K562 (cell line): Measurements from ENCODE around the gene ZNF865. TPM values are rescaled to one million over a fixed set of nuclear protein-coding genes. Genes with fewer than 3 reads are reported as not detected.
A peak's percentile ranks its signal among the peaks of the same experiment; 100 is the strongest.

Experiments used
- ATAC-seq: fragments of 200-7000 bp; cut with Tn5 transposase; 3 replicates; pipeline ENCODE4 v1.9.1; 2020; ENCODE audit warnings: moderate library complexity
- Bru-seq: library from RNA; stranded (reverse); fragments of 400-500 nt; gene quantifications from one replicate; lab custom pipeline; 2021; lab: Mats Ljungman, UMichigan
- BruChase-seq, 2 experiments: library from RNA; stranded (reverse); fragments of 400-500 nt; gene quantifications; one replicate each; lab custom pipeline; 2021; lab: Mats Ljungman, UMichigan
- BruUV-seq: library from RNA; stranded (reverse); fragments of 400-500 nt; replicated peaks from 2 replicates; lab custom pipeline; 2021; lab: Mats Ljungman, UMichigan
- CTCF ChIA-PET: fragments of 300-600 bp; formaldehyde crosslinking; extraction: SDS; loops from one replicate; lab custom pipeline; 2021; ENCODE audit warnings: low intra/inter-chr PET ratio; lab: Yijun Ruan, JAX
- POLR2A ChIA-PET: fragments of 300-600, 350-650 bp; sonication (Branson Sonifier 250); formaldehyde crosslinking; extraction: SDS; loops from one replicate; lab custom pipeline; 2021; ENCODE audit warnings: antibody characterized with exemption, inconsistent platforms; lab: Yijun Ruan, JAX
- DNase-seq, 4 experiments: peaks; one replicate each; pipeline versions ENCODE4 v3.0.0 to v3.0.0-alpha.2; 2011 to 2018; ENCODE audit warnings: low spot score in 3 of 4, mixed read lengths in 3 of 4; ENCODE audit errors: extremely low read depth in 1 of 4
- FAIRE-seq: peaks from 2 replicates; lab custom pipeline; 2011; peaks lifted over from hg19 to GRCh38; lab: Jason Lieb, UNC
- H2AFZ ChIP-seq: 2 replicates; pipeline ENCODE4 v1.6.0; 2011; ENCODE audit warnings: low read depth, low read length, control low read depth, inconsistent platforms
- H3K27ac ChIP-seq: fragments of 200-600 bp; 3 replicates; pipeline ENCODE4 v1.8.0; 2011; ENCODE audit warnings: low read depth, mild to moderate bottlenecking, control low read depth, inconsistent platforms, low read length, moderate library complexity, mixed read lengths; ENCODE audit errors: extremely low read depth
- H3K27me3 ChIP-seq, 2 experiments: fragments of 300-600 bp in 1 of 2; 2 replicates in 1 of 2; 3 replicates in 1 of 2; pipeline versions ENCODE4 v1.6.0 to v1.8.0; 2011; ENCODE audit warnings: inconsistent platforms in 2 of 2, low read length in 2 of 2, mild to moderate bottlenecking in 1 of 2, mixed read lengths in 1 of 2, moderate library complexity in 1 of 2; ENCODE audit not compliant: control insufficient read depth in 2 of 2, insufficient read depth in 2 of 2
- H3K36me3 ChIP-seq: fragments of 300-600 bp; 3 replicates; pipeline ENCODE4 v1.8.0; 2011; ENCODE audit warnings: mild to moderate bottlenecking, low read length, inconsistent platforms; ENCODE audit not compliant: control insufficient read depth, insufficient read depth
- H3K4me1 ChIP-seq, 2 experiments: fragments of 200-600 bp in 1 of 2; replicated peaks in 1 of 2; 2 replicates in 1 of 2; 3 replicates in 1 of 2; pipeline versions ENCODE4 v1.5.1 to v1.8.0; 2011; ENCODE audit warnings: inconsistent platforms in 2 of 2, low read length in 2 of 2, mild to moderate bottlenecking in 1 of 2, mixed read lengths in 1 of 2, moderate library complexity in 1 of 2; ENCODE audit not compliant: control insufficient read depth in 2 of 2, insufficient read depth in 2 of 2
- H3K4me2 ChIP-seq: 2 replicates; pipeline ENCODE4 v1.6.1; 2011; ENCODE audit warnings: low read length, control low read depth, inconsistent platforms, mixed read lengths; ENCODE audit not compliant: insufficient read depth
- H3K4me3 ChIP-seq: fragments of 200-600 bp; sonication (generic), shearing (Covaris generic); 2 replicates; pipeline ENCODE4 v1.5.1; 2016; ENCODE audit warnings: control low read depth, inconsistent platforms
- H3K79me2 ChIP-seq: fragments of 200-600 bp; 3 replicates; pipeline ENCODE4 v1.8.0; 2011; ENCODE audit warnings: low read length, inconsistent platforms; ENCODE audit not compliant: control insufficient read depth, insufficient read depth
- H3K9ac ChIP-seq, 2 experiments: 2 replicates each; pipeline versions ENCODE4 v1.6.0 to v1.6.1; 2011; ENCODE audit warnings: low read depth in 2 of 2, low read length in 2 of 2, control low read depth in 1 of 2, inconsistent platforms in 1 of 2, mild to moderate bottlenecking in 1 of 2, mixed read lengths in 1 of 2; ENCODE audit not compliant: insufficient read depth in 1 of 2
- H3K9me1 ChIP-seq: one replicate; pipeline ENCODE4 v1.6.0; 2011; ENCODE audit warnings: inconsistent platforms, mild to moderate bottlenecking, low read length, moderate library complexity; ENCODE audit not compliant: control insufficient read depth, insufficient read depth
- H3K9me3 ChIP-seq: replicated peaks from 2 replicates; pipeline ENCODE4 v1.5.1; 2011; ENCODE audit warnings: low read depth, low read length, inconsistent platforms; ENCODE audit not compliant: control insufficient read depth, insufficient read depth
- H4K20me1 ChIP-seq: replicated peaks from 2 replicates; pipeline ENCODE4 v1.6.1; 2011; ENCODE audit warnings: low read length, inconsistent platforms, mixed read lengths; ENCODE audit not compliant: control insufficient read depth, insufficient read depth
- ETV6 ChIP-seq, 3 experiments: fragments of 150-350 bp in 1 of 3; sonication (generic) in 1 of 3; formaldehyde crosslinking in 1 of 3; IDR thresholded peaks; 2 replicates each; pipeline versions ENCODE4 v1.6.1 to v1.8.0; 2014 to 2022; ENCODE audit warnings: borderline replicate concordance in 2 of 3, low read depth in 2 of 3, antibody characterized with exemption in 1 of 3, low read length in 1 of 3, mild to moderate bottlenecking in 1 of 3, missing genetic modification reagents in 1 of 3
- MCM3 ChIP-seq: fragments of 450-650 bp; IDR thresholded peaks from 2 replicates; pipeline ENCODE4 v1.6.1; 2016
- POU5F1 ChIP-seq: fragments of 150-350 bp; IDR thresholded peaks from 2 replicates; pipeline ENCODE4 v1.6.1; 2014; ENCODE audit warnings: borderline replicate concordance, low read length, low read depth, mild to moderate bottlenecking; ENCODE audit not compliant: partially characterized antibody
- SLC30A9 ChIP-seq: fragments of 250-450 bp; sonication (Bioruptor Pico); IDR thresholded peaks from 2 replicates; pipeline ENCODE4 v1.8.0; 2022; ENCODE audit warnings: mild to moderate bottlenecking, moderate library complexity
- SRSF9 ChIP-seq: fragments of 200-400 bp; formaldehyde crosslinking; IDR thresholded peaks from 2 replicates; pipeline ENCODE4 v1.6.1; 2017; ENCODE audit warnings: low read depth, low read length, borderline replicate concordance
- TBP ChIP-seq: optimal IDR thresholded peaks from 2 replicates; pipeline ENCODE3; 2011; ENCODE audit warnings: low read depth, low read length, improper control_type of control experiment
- ZBTB7A ChIP-seq: IDR thresholded peaks from 2 replicates; pipeline ENCODE4 v1.6.1; 2011; ENCODE audit warnings: low read depth, mild to moderate bottlenecking, low read length, moderate library complexity, borderline replicate concordance; ENCODE audit not compliant: control insufficient read depth
- WGBS: fragments of 100-300 bp; shearing (Covaris generic); methylation state at CpG from one replicate; pipeline ENCODE4 v1.1.6; 2016; ENCODE audit warnings: low coverage, mixed read lengths; ENCODE audit not compliant: insufficient coverage; ENCODE audit errors: missing lambda C conversion rate; 5-methylcytosine and 5-hydroxymethylcytosine counted together
- in situ Hi-C: fragments of 300-500 bp; cut with MboI; formaldehyde crosslinking; loops from 4 replicates; pipeline ENCODE4 v1.15.0; 2018; ENCODE audit warnings: inconsistent platforms, mixed read lengths
- intact Hi-C: fragments of 100-400 bp; cut with micrococcal nuclease; formaldehyde crosslinking; loops from 2 replicates; pipeline ENCODE4 v1.14.2; 2022
- long read RNA-seq, 3 experiments: library from polyadenylated mRNA in 2 of 3; library from RNA in 1 of 3; unstranded in 2 of 3; stranded (forward) in 1 of 3; transcript quantifications; one replicate each; pipeline ENCODE4 v2.0.0, GENCODE V29; 2019 to 2022
- polyA minus RNA-seq, 3 experiments: library from RNA; depleted of rRNA, polyadenylated mRNA; stranded (reverse); fragments of >200 nt; gene quantifications; 2 replicates each; pipeline ENCODE4 v1.2.3, GENCODE V29; 2011
- polyA plus RNA-seq, 8 experiments: library from polyadenylated mRNA; depleted of rRNA in 4 of 8; stranded (reverse) in 5 of 8; unstranded in 3 of 8; fragments of >200 nt; fragmentation: Nextera tagmentation in 2 of 8; fragmentation: Illumina TruSeq in 1 of 8; extraction: Ambion mirVana in 2 of 8; extraction: Trizol in 1 of 8; gene quantifications; 2 replicates each; pipeline versions ENCODE4 v1.2.1 to v1.2.3, GENCODE V29; 2011 to 2014; ENCODE audit warnings: inconsistent platforms in 1 of 8, missing spikeins in 1 of 8
- total RNA-seq, 7 experiments: library from RNA; depleted of rRNA in 6 of 7; stranded (reverse); fragments of >200 nt in 6 of 7; fragmentation: Illumina TruSeq in 2 of 7; extraction: Trizol in 2 of 7; gene quantifications; 2 replicates each; pipeline versions ENCODE4 v1.2.1 to v1.2.3, GENCODE V29; 2011 to 2021; ENCODE audit warnings: low replicate concordance in 1 of 7
- TF ChIP-seq, protein P1 (sequence below): sonication (generic); formaldehyde crosslinking; IDR thresholded peaks from 2 replicates; pipeline ENCODE4 v1.9.0; 2022; ENCODE audit warnings: mild to moderate bottlenecking, missing genetic modification reagents
- TF ChIP-seq, protein P2 (sequence below): fragments of 200-800 bp; sonication (Bioruptor generic); IDR thresholded peaks from 2 replicates; pipeline ENCODE4 v1.6.1; 2017; ENCODE audit warnings: missing genetic modification characterization, missing compliant biosample characterization
- TF ChIP-seq, protein P3 (sequence below): fragments of 450-650 bp; formaldehyde crosslinking; conservative IDR thresholded peaks from 2 replicates; pipeline ENCODE4 v1.4.0; 2022; ENCODE audit warnings: mild to moderate bottlenecking, missing genetic modification characterization

ZNF865 gene
- total RNA-seq (2011; cell fraction: chromatin; rRNA removed; ENCODE audit: low replicate concordance) = 2.2 and 8.0 TPM in 2 replicates
- 8.0 and 10.0 TPM in 2 replicates for total RNA-seq (2011; cell fraction: nucleolus; rRNA removed)
- total RNA-seq (2011; cell fraction: nucleoplasm; rRNA removed) = 4.9 and 5.2 TPM in 2 replicates
- 1.6 and 2.3 TPM in 2 replicates for total RNA-seq (2014; rRNA removed)
- total RNA-seq (2014; rRNA removed; fragmentation: Illumina TruSeq; extraction: Trizol) = 0.29 and 0.40 TPM in 2 replicates
- total RNA-seq (2015; rRNA removed; fragmentation: Illumina TruSeq; extraction: Trizol) = 1.4 and 1.5 TPM in 2 replicates
- 18.6 and 18.8 TPM in 2 replicates for total RNA-seq (2021)
- polyA plus RNA-seq (2011; rRNA removed) = 1.2 and 1.5 TPM in 2 replicates
- polyA plus RNA-seq (2011; cell fraction: cytosol; rRNA removed) = 2.0 and 9.6 TPM in 2 replicates
- 1.6 and 4.8 TPM in 2 replicates for polyA plus RNA-seq (2011; cell fraction: nucleus; rRNA removed)
- polyA plus RNA-seq (2012) = 6.0 and 10.0 TPM in 2 replicates
- polyA plus RNA-seq (2014; fragmentation: Illumina TruSeq; extraction: Trizol) = 1.8 and 2.3 TPM in 2 replicates
- not detected for polyA plus RNA-seq (2014; fragmentation: Nextera tagmentation; extraction: Ambion mirVana)
- polyA plus RNA-seq (2014; rRNA removed) = 6.7 and 6.9 TPM in 2 replicates
- 0.24 and 0.60 TPM in 2 replicates for polyA minus RNA-seq (2011; rRNA and poly(A)+ RNA removed)
- 7.3 and 9.8 TPM in 2 replicates for polyA minus RNA-seq (2011; cell fraction: cytosol; rRNA and poly(A)+ RNA removed)
- polyA minus RNA-seq (2011; cell fraction: nucleus; rRNA and poly(A)+ RNA removed) = 1.1 and 1.5 TPM in 2 replicates
- percentile 73 among the genes with signal in this experiment for Bru-seq, nascent RNA
- BruChase-seq, experiment 1, labeled RNA remaining after a 2-hour chase = percentile 75 among the genes with signal in this experiment
- percentile 75 among the genes with signal in this experiment for BruChase-seq, experiment 2, labeled RNA remaining after a 6-hour chase
- long read RNA-seq, experiment 1, partial matches to known transcripts = 0 of 16 reads
- long read RNA-seq, experiment 1, other reads (novel, unspliced or antisense) = 16 of 16 reads
- long read RNA-seq, experiment 2, full-length matches to known transcripts = 13 of 33 reads
- long read RNA-seq, experiment 2, partial matches to known transcripts = 19 of 33 reads
- long read RNA-seq, experiment 2, other reads (novel, unspliced or antisense) = 1 of 33 reads
- long read RNA-seq, experiment 3 = 0 reads

DNA sequence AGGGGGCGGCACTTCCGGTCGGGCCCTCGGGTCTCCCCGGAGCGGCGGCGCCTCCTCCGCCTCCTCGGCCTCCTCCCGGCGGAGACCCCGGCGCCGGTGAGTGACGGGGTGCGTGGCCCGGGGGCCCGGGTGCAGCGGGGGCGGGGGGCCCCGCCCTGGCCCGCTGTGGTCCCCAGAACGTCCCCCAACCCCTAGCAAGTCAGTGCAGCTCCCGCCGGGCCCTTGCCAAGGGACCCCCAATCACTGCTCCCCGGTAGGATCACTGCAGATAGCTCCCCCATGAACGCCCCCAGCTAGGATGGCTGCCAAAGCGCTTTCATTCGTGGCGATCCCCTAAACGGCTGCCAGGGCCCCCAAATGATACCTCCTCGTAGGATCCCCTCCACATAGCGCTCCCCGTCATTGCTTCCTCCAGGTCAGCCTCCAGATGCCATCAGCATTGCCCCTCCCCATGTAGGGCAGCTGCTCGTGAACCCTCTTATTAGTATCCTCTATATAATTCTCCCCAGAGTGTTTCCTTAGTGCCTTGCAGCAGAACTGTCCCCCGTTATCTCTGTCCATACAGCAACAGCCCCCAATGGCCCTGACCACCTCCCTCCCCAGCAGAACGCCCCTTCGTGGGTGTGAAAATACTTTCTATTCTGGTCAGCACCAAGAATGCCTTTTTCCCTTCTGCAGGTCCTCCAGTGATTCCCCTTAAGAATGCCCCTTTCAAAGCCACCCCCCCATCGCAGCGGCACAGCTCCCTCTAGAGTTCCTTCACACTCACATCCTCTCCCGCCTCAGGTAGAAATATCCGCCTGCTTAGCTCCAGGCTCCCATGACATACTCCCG lies at the start of gene ZNF865:
TSS of gene ZNF865 (plus strand) at position 11 of the 834 bp plus-strand sequence. CDS start 7,972 bp downstream, outside the sequence.
- BruUV-seq = no TSS peak
- intact Hi-C loops (loop anchor here (1.0 kb wide), 1 partner anchor 89 kb away; no protein-coding TSS in a partner anchor), in situ Hi-C loops (no loop called here)
- FAIRE-seq (peak; percentile 92), ATAC-seq (peak; percentile 78), DNase-seq (peak; percentile 74 to 92 (median 78))
- Histone ChIP-seq H3K36me3 (peaks cover 16% of the 10 kb centered on the region; the same call in 2 of the 3 replicates), H3K9me3 (0 out of 2 replicates have a peak, but pooled peaks cover 2% of the 10 kb centered on the region), H3K27ac (peak within 1 kb of the TSS; percentile 87), H4K20me1 (no peaks in the 10 kb centered on the region), H3K4me3 (peak within 1 kb of the TSS; percentile 84), H3K27me3 (no peaks in the 10 kb centered on the region), H3K9ac (peak within 1 kb of the TSS; percentile 80 to 93), H3K4me2 (peak within 1 kb of the TSS; percentile 97), H3K9me1 (no peaks in the 10 kb centered on the region), H3K79me2 (peaks cover 26% of the 10 kb centered on the region), H3K4me1 (peaks cover 24 to 38% of the 10 kb centered on the region in 2 experiments), H2AFZ (peak within 1 kb of the TSS; percentile 84)
- POLR2A ChIA-PET = interaction anchor here (0.7 to 2.2 kb wide), 9 partner anchors 13 to 144 kb away, joined by 3 to 18 read pairs (median 4); partner anchors contain the start of genes U2AF2 and ZNF784
- WGBS = under 1% methylated on average over 32 of the region's 44 CpGs
- CTCF ChIA-PET = interaction anchor here (0.6 to 2.5 kb wide), 5 partner anchors 26 to 195 kb away, joined by 3 to 23 read pairs (median 4); no protein-coding TSS in a partner anchor
- TF ChIP-seq, protein P1, sequence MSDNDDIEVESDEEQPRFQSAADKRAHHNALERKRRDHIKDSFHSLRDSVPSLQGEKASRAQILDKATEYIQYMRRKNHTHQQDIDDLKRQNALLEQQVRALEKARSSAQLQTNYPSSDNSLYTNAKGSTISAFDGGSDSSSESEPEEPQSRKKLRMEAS = peak; percentile 62; the same call in 1 of the 2 replicates
- TF ChIP-seq ETV6 (IDR thresholded peaks at IDR 0.05; ENCODE audit: borderline replicate concordance in 1 of 2, low read depth in 2 of 2, low read length in 1 of 2) (0 out of 4 replicates have a peak, but pooled peaks of 1 of the 2 experiments have one; percentile 19), ETV6 (CRISPR knock-in tag; IDR thresholded peaks at IDR 0.05; ENCODE audit: borderline replicate concordance) (no peak), SRSF9 (no peak), MCM3 (no peak), POU5F1 (peak; percentile 0), SLC30A9 (CRISPR knock-in tag) (no peak), ZBTB7A (peak; percentile 69; the same call in 1 of the 2 replicates), TBP (no peak)
- TF ChIP-seq, protein P2, sequence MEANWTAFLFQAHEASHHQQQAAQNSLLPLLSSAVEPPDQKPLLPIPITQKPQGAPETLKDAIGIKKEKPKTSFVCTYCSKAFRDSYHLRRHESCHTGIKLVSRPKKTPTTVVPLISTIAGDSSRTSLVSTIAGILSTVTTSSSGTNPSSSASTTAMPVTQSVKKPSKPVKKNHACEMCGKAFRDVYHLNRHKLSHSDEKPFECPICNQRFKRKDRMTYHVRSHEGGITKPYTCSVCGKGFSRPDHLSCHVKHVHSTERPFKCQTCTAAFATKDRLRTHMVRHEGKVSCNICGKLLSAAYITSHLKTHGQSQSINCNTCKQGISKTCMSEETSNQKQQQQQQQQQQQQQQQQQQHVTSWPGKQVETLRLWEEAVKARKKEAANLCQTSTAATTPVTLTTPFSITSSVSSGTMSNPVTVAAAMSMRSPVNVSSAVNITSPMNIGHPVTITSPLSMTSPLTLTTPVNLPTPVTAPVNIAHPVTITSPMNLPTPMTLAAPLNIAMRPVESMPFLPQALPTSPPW = peak; percentile 49
- TF ChIP-seq, protein P3, sequence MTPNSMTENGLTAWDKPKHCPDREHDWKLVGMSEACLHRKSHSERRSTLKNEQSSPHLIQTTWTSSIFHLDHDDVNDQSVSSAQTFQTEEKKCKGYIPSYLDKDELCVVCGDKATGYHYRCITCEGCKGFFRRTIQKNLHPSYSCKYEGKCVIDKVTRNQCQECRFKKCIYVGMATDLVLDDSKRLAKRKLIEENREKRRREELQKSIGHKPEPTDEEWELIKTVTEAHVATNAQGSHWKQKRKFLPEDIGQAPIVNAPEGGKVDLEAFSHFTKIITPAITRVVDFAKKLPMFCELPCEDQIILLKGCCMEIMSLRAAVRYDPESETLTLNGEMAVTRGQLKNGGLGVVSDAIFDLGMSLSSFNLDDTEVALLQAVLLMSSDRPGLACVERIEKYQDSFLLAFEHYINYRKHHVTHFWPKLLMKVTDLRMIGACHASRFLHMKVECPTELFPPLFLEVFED (CRISPR knock-in tag) = peak; percentile 62; the same call in 1 of the 2 replicates
